D721Med (cell line): ENCODE measurements around the gene VANGL1.

ENCODE experiments used
- DNase-seq: peaks from one replicate; pipeline ENCODE4 v3.0.0; 2011; ENCODE audit warnings: low spot score; ENCODE audit not compliant: insufficient read length
- FAIRE-seq: peaks from 2 replicates; lab custom pipeline; 2011; peaks lifted over from hg19 to GRCh38; lab: Jason Lieb, UNC
- CTCF ChIP-seq: IDR thresholded peaks from 2 replicates; pipeline ENCODE4 v1.5.1; 2012; ENCODE audit warnings: mild to moderate bottlenecking, control low read depth; ENCODE audit not compliant: insufficient read depth; ENCODE audit errors: missing control alignments

The VANGL1 gene

GRCh38 chr1:115740811-115741210 is 99.0 kb downstream of the VANGL1 start:
- TF ChIP-seq CTCF, result no peak
- no peak for FAIRE-seq
- no peak for DNase-seq

GRCh38 chr1:115744646-115745275 is 103.0 kb downstream of the VANGL1 start:
- no peak for TF ChIP-seq CTCF
- FAIRE-seq (no peak), DNase-seq (no peak)

GRCh38 chr1:115746021-115746690 is 104.4 kb downstream of the VANGL1 start:
- DNase-seq (no peak), FAIRE-seq (no peak)
- no peak for TF ChIP-seq CTCF
